WERI-Rb-1 (cell line): Measurements from ENCODE around the gene ATP8A2.
A peak's percentile ranks its signal among the peaks of the same experiment; 100 is the strongest.

Source experiments
- DNase-seq: peaks from one replicate; pipeline ENCODE4 v3.0.0-alpha.2; 2020
- H3K27ac ChIP-seq: fragments of 250-450 bp; sonication (Bioruptor Pico); 2 replicates; pipeline ENCODE4 v1.5.1; 2020; ENCODE audit warnings: mild to moderate bottlenecking, moderate library complexity
- H3K27me3 ChIP-seq: fragments of 250-450 bp; sonication (Bioruptor Pico); 2 replicates; pipeline ENCODE4 v1.5.1; 2021; ENCODE audit warnings: mild to moderate bottlenecking, low read depth, moderate library complexity; ENCODE audit not compliant: insufficient read depth, severe bottlenecking
- H3K36me3 ChIP-seq: fragments of 250-450 bp; sonication (Bioruptor Pico); 2 replicates; pipeline ENCODE4 v1.5.1; 2020; ENCODE audit warnings: mild to moderate bottlenecking, moderate library complexity
- H3K4me3 ChIP-seq: 2 replicates; pipeline ENCODE4 v1.5.1; 2011; ENCODE audit warnings: low read depth, mild to moderate bottlenecking, control low read depth, low read length
- H3K9me3 ChIP-seq: fragments of 250-450 bp; sonication (Bioruptor Pico); 2 replicates; pipeline ENCODE4 v1.5.1; 2021; ENCODE audit warnings: mild to moderate bottlenecking, moderate library complexity; ENCODE audit not compliant: severe bottlenecking
- CTCF ChIP-seq: IDR thresholded peaks from 2 replicates; pipeline ENCODE4 v1.5.1; 2011; ENCODE audit warnings: low read depth, mild to moderate bottlenecking, control low read depth, inconsistent platforms, low read length

The ATP8A2 gene

GRCh38 chr13:25971047-25971446, 599.3 kb downstream of the ATP8A2 start:
- Histone ChIP-seq H3K27ac (no peak overlapping the region), H3K27me3 (no peaks in the 10 kb centered on the region), H3K36me3 (no peaks in the 10 kb centered on the region), H3K4me3 (no peak overlapping the region), H3K9me3 (no peaks in the 10 kb centered on the region)
- no peak for DNase-seq
- no peak for TF ChIP-seq CTCF

- no peaks in the 10 kb centered on the region for H3K36me3 ChIP-seq
- no peak overlapping the region for H3K4me3 ChIP-seq
- H3K9me3 ChIP-seq = no peaks in the 10 kb centered on the region
- H3K27ac ChIP-seq = no peak overlapping the region
- DNase-seq = no peak
- no peak for TF ChIP-seq CTCF
- H3K27me3 ChIP-seq = no peaks in the 10 kb centered on the region
Observed at GRCh38 chr13:25971459-25972145, 599.8 kb downstream of the ATP8A2 start.

GRCh38 chr13:25973085-25973484, 601.3 kb downstream of the ATP8A2 start:
- peak; percentile 71 for DNase-seq
- H3K9me3 ChIP-seq = no peaks in the 10 kb centered on the region
- H3K4me3 ChIP-seq = no peak overlapping the region
- TF ChIP-seq CTCF = no peak
- H3K27me3 ChIP-seq = no peaks in the 10 kb centered on the region
- H3K27ac ChIP-seq = peak overlapping the region; percentile 39
- no peaks in the 10 kb centered on the region for H3K36me3 ChIP-seq

- H3K9me3 ChIP-seq = no peaks in the 10 kb centered on the region
- peak overlapping the region; percentile 39 for H3K27ac ChIP-seq
- no peak overlapping the region for H3K4me3 ChIP-seq
- TF ChIP-seq CTCF = no peak
- DNase-seq = no peak
- no peaks in the 10 kb centered on the region for H3K27me3 ChIP-seq
- H3K36me3 ChIP-seq = no peaks in the 10 kb centered on the region
Observed at GRCh38 chr13:25973576-25973975, 601.8 kb downstream of the ATP8A2 start.

GRCh38 chr13:25977216-25977615, 605.4 kb downstream of the ATP8A2 start:
- Histone ChIP-seq H3K4me3 (no peak overlapping the region), H3K9me3 (no peaks in the 10 kb centered on the region), H3K27me3 (no peaks in the 10 kb centered on the region), H3K27ac (no peak overlapping the region), H3K36me3 (no peaks in the 10 kb centered on the region)
- TF ChIP-seq CTCF = no peak
- no peak for DNase-seq

- TF ChIP-seq CTCF = no peak
- H3K4me3 ChIP-seq = no peak overlapping the region
- no peaks in the 10 kb centered on the region for H3K27me3 ChIP-seq
Observed at GRCh38 chr13:25977671-25978070, 605.9 kb downstream of the ATP8A2 start.

More at GRCh38 chr13:25977671-25978070, 605.9 kb downstream of the ATP8A2 start:
- Histone ChIP-seq H3K27ac (no peak overlapping the region), H3K9me3 (no peaks in the 10 kb centered on the region), H3K36me3 (no peaks in the 10 kb centered on the region)
- DNase-seq = no peak
